ENCODE measurements around the gene ASB6. TPM values are rescaled to one million over a fixed set of nuclear protein-coding genes. Genes with fewer than 3 reads are reported as not detected.

The ASB6 gene
- polyA plus RNA-seq, 3 donors, result 8.6 to 16.4 (median 8.9) TPM

DNA sequence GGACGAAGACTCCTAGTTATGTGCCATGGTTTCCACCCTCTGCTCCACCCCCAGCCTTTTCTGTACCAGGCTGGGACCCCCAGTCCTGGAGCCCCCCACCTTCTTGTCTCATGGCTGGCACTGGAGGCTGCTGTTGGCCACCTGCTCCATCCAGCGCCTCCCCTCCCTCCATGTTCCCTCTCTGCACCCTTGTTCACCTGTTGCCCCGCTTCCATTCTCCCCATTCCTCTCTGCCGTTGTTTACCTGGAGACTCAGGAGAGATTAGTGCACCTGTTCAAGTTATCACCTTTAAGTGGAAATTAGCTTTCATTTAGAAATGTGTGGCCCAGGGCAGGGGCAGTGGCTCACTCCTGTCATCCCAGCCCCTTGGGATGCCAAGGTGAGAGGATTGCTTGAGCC, 8.7 kb downstream of the ASB6 start:
- WGBS, 3 donors, result 90 to 97% (median 93%) methylated on average over 4 of the region's 4 CpGs
- H3K27ac ChIP-seq (ENCODE audit: low read depth, low read length), result no peak overlapping the region

DNA sequence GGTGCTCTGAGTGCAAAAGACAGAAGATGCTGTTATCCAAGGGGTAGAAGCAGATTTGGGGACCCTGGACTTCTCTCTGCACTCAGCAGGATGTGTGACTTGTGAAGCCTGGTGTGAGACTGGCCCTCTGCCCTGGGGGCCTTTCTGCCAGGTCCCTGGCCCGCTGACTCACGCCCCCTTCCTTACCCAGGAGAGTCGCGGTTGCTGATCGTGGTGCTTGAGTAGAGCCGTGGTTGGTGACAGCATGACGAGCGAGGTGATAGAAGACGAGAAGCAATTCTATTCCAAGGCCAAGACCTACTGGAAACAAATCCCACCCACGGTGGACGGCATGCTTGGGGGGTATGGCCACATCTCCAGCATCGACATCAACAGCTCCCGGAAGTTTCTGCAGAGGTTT, 9.5 kb downstream of the ASB6 start:
- WGBS, 3 donors, result 71 to 81% (median 81%) methylated on average over 13 of the region's 13 CpGs
- H3K27ac ChIP-seq (ENCODE audit: low read depth, low read length), result no peak overlapping the region

DNA sequence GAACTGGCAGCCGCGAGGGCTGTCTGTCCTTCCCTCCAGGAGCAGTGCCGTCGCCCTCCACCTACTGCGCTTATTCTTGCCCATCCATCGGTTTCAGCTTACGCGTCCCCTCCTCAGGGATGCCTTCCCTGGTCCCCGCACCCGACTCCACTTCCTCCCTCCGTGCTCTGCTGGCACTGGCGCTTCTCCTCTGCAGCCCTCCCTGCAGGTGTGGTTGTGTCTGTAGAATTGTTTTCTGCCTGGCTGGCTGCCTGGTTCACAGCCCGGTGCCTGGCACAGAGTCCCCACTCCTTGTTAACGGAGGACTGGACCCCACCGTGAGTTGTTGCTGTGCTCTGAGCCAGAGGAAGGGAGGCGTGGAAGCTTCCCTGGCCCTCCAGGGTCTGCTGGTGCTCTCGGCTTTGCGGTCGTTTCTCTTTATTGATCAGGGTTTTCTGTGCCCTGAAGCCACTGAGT, 10.2 kb downstream of the ASB6 start:
- WGBS, 3 donors, result 69 to 75% (median 75%) methylated on average over 19 of the region's 19 CpGs
- no peak overlapping the region for H3K27ac ChIP-seq (ENCODE audit: low read depth, low read length)

DNA sequence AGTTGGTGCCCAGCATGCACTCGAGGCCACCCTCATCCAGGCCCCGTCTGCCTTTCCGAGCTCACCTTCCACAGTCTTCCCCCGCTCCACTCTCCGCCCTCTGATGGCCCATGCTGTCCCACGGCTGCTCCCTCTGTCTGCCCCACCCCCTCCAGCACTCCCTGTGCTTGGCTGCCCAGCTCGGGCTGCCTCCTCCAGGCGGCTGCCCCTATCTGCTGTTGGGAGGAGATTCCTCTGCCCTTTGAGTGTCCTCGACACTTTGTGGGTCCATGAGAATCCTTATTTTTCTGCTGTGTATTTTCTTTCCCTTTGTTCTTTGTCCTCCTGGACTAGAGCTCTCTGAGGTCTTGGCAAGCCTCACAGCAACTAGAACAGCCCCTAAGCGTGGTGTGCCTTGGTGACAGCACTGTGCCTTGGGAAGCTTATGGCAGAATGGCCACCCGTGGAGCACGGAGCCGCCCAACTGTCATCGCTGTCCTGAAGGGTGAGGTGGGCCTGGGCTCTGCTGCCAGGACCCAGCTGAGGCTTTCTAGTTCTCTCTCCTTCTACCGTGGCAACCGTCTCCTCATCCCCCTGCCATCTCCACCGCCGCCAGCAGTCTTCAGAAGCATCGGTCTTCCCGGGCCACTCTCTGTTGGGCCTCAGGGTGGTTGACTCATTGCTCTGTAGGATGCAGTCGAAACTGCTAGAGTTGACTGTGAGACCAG, 10.8 kb downstream of the ASB6 start:
- H3K27ac ChIP-seq (ENCODE audit: low read depth, low read length), result no peak overlapping the region
- 66 to 81% (median 77%) methylated on average over 21 of the region's 21 CpGs for WGBS, 3 donors

DNA sequence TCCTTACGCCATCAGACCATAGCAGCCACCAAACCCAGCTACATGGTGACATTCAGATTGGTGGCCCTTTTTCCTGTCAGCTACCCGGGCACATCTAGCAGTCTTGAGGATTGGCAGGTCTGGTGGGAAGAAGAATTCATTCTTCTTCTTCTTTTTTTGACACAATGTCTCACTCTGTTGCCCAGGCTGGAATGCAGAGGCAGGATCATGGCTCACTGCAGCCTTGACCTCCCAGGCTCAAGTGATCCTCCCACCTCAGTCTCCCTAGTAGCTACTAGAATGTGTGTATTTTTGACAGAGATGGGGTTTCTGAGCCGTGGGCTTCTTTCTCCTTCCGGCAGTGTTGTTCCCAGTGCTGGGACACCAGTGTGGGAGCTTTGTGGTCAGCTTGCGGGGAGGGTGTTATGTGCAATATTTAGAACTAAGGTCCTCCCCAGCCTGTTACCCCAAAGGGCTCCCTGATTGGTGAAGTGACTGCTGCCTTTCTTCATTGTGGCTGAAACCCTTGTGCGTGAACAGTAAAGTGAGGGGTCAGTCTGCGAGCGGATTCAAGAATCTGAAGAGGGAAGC, 12.6 kb downstream of the ASB6 start:
- no peak overlapping the region for H3K27ac ChIP-seq (ENCODE audit: low read depth, low read length)
- 69 to 86% (median 77%) methylated on average over 8 of the region's 8 CpGs for WGBS, 3 donors

DNA sequence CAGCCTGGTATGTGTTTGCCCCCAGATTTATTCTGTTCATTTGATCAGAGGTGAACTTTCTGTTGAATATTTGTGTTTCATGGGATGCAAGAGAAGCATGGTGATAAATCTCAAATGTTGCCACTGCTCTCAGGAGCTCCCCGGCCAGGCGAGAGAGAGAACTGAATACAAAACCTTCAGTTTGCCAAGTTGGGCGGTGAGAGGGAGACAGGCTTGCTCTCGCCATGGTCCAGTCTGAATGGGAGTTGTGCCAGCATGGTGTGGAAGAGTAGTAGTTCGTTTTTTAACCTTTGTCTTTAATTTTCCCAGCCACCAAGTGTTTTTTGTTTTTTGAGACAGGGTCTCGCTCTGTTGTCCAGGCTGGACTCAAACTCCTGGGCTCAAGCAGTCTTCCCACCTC, 13.2 kb downstream of the ASB6 start:
- WGBS, 3 donors, result 64 to 79% (median 72%) methylated on average over 6 of the region's 6 CpGs
- no peak overlapping the region for H3K27ac ChIP-seq (ENCODE audit: low read depth, low read length)

DNA sequence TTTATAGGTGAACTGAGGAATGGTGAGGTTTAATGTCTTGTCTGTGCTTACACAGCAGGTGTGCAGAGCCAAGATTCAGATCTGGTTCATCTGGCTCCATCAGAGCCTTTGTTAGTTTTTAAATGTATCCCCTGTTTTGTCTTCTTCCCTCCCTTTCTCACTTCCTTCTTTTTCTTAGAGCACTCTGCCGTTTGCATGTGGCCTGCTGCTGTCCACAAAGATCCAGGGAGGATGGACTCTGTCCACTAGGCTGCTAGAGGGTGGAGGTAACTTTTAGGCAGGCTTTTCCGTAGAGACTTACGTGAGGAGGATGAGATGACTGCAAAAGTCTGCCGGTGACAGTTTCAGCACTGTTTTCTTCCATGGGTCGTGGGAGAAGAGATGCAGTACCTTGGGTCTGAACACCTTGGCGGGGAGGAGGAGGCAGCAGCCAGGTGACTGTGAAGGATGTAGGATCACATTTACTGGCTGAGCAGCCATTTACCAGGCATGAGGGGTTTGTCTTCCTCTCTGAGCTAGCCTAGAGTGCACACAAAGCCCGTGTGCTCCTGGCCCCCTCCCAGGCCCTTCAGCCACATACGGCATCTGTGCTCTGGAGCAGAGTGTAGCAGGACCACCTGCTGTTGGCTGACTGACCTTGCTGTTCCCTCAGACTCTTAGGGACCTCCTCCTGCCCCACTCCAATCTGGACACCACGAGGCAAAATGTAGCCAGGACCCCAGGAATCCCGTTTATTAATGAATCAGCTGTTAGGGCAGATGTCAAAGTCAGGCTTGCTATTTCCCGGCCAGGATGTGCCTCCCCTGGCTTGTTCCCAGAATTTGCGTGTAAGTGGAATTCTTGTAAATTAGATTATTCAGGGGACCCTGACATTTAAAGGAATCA, 14.2 kb downstream of the ASB6 start:
- 39 to 51% (median 44%) methylated on average over 12 of the region's 12 CpGs for WGBS, 3 donors
- no peak overlapping the region for H3K27ac ChIP-seq (ENCODE audit: low read depth, low read length)

DNA sequence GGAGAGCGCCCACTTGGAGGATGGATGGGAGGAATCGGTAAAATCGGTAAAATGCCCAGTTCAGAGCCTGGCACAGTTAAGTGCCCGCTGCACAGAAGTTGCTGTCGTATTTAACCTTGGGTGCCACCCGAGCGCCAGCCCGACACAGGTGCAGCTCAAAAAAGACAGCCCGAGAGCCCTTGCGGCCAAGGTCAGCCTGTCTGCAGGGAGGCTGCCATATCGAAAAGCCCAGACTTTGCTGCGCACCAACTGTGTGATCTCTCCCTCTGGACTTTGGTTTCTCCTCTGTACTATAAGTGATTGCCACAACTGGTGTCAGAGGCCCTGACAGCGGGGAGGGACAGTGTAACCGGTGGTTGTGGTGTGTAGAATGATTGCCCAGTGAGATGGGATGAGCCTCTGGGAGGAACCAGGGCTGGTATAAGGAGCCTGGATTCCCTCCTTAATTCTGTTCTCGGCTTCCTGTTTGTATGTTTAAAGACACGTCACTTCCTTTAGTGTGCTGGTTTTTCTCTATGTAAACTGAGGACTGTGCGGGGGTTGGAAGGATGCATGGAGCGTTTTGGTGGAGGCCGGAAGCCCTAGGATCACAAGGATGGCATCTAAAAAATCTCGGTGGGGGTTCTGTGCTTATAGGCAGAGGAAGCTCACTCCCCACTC, 15.2 kb downstream of the ASB6 start:
- WGBS, 3 donors, result 2 to 3% (median 2%) methylated on average over 20 of the region's 20 CpGs
- peak overlapping the region; percentile 29 for H3K27ac ChIP-seq (ENCODE audit: low read depth, low read length)

DNA sequence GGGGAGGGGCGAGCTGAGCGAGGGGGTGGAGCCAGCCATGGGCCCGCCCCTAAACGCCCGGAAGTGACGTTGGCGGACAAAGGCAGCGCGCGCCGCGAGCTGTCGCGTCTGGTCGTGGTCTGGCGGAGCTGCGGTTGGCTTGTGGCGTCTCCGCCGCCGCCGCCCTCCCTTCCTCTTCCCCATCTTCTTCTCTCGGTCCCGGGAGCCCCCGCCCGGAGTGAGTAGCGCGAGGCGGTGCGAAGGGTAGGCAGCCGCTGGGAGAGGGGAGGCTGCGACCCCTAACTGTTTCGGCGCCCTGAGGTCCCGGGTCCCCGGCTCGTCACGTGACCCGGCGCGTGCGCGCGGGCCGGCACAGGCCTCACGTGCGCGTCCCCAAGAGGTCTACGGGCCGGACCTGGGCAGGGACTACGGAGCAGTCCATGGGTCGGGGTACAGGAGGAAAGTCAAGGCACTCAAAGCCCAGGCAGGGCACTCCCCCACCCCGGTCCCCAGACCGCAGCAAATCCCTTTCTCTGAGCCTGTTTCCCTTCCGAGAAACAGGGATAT, 15.8 kb downstream of the ASB6 start, which contains the start of gene NTMT1:
Gene NTMT1 (plus strand): TSS at position 85 of the 546 bp plus-strand sequence. CDS start 6,541 bp downstream, outside the sequence.
- 0 to 1% (median 0%) methylated on average over 52 to 55 of the region's 55 CpGs for WGBS, 3 donors
- H3K27ac ChIP-seq (ENCODE audit: low read depth, low read length), result peak within 1 kb of the TSS; percentile 29

DNA sequence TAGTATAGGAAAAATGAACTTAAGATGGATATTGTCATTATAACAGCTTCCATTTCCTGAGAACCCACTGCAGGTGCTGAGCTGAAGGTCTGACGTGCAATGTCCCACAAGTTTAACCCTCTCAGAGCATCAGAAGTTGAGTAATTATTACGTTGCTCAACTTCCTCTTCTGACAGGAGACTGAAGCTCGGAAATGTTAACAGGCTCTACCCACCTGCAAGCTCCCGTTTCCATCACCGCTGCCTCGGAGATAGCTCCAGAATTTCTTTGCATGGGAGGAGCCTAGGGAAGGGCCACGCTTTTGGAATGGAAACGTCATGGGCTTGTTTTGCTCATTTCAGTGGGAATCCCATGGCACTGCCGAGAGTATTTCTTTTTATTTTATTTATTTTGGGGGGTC, 17.0 kb downstream of the ASB6 start:
- WGBS, 3 donors, result 20 to 28% (median 25%) methylated on average over 9 of the region's 9 CpGs
- H3K27ac ChIP-seq (ENCODE audit: low read depth, low read length), result no peak overlapping the region

DNA sequence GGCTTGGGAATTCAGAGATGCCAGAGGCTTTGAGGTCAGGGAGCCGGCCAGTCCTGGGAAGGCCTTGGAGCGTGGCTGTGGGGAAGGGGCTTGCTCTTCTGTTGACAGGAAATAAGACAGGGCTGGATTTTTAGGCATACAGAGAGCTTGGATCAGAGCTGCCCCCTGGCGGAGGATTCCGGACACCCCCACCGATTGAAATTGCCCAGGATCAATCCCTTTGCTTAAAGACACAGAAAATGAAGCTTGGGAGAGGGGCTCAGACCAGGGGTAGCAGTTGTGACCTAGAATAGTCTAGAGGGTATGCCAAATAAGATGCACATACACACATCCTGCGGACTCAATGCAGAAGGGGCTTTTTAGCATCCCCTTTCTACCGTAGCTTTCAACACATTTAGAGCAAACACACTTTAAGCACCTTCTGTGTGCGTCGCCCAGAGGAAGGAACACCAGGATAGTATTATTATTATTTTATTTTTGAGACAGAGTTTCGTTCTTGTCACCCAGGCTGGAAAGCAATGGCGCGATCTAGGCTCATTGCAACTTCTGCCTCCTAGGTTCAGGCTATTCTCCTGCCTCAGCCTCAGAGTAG, 17.7 kb downstream of the ASB6 start:
- 30 to 43% (median 42%) methylated on average over 12 of the region's 12 CpGs for WGBS, 3 donors
- no peak overlapping the region for H3K27ac ChIP-seq (ENCODE audit: low read depth, low read length)

DNA sequence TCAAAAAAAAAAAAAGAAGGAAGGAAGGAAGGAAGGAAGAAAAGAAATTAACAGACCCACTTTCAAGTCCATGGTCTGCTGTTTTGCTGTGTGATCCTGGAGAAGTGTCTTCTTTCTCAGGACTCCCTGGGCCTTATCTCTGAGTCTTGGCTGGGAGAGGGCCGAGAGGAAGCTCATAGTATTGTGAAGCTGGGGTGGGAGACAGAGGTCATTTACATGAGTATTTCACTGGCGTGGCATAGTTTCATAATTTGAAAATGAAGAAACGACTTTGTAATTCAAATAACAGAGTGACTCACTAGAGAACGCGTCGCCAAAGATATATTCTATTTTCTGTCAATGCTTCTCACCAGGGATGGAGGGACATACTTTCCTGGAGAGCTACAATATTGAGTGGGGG, 18.6 kb downstream of the ASB6 start:
- no peak overlapping the region for H3K27ac ChIP-seq (ENCODE audit: low read depth, low read length)
- WGBS, 3 donors, result 28 to 76% (median 41%) methylated on average over 6 of the region's 6 CpGs

DNA sequence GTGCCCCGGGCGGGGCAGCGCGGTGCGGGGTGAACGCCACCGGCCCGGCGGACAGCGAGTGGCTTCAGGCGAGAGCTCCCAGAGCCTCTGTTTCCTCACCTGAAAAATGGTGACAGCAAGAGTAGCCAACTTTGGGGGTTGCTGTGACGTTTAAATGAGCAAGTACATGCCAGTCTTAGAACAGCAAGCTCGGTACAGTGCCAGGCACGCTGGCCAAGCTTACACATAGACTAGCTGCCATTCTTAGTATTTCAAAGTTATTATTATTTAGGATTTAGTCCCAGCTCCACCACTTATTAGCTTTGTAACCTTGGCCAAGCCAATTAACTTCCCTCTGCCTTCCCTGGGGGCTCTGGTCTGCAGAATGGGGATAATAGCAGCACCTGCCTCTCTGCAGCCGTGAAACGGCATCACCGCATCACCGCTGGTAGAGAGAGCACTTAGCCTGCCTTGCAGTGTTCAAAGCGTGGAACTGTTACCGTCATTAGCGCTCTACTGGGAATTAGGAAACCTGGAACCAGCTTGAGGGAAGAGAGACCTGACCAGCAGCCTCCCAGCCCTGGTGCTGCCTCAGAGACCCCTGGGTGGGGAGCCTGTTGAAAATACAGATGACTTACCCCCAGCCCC, 21.2 kb downstream of the ASB6 start, which contains the start of gene C9orf50:
Gene C9orf50 (minus strand): TSS at position 433 of the 627 bp plus-strand sequence. CDS start 527 bp downstream, outside the sequence.
- H3K27ac ChIP-seq (ENCODE audit: low read depth, low read length), result no peak within 1 kb of the TSS
- WGBS, 3 donors, result 29 to 31% (median 29%) methylated on average over 21 of the region's 21 CpGs

DNA sequence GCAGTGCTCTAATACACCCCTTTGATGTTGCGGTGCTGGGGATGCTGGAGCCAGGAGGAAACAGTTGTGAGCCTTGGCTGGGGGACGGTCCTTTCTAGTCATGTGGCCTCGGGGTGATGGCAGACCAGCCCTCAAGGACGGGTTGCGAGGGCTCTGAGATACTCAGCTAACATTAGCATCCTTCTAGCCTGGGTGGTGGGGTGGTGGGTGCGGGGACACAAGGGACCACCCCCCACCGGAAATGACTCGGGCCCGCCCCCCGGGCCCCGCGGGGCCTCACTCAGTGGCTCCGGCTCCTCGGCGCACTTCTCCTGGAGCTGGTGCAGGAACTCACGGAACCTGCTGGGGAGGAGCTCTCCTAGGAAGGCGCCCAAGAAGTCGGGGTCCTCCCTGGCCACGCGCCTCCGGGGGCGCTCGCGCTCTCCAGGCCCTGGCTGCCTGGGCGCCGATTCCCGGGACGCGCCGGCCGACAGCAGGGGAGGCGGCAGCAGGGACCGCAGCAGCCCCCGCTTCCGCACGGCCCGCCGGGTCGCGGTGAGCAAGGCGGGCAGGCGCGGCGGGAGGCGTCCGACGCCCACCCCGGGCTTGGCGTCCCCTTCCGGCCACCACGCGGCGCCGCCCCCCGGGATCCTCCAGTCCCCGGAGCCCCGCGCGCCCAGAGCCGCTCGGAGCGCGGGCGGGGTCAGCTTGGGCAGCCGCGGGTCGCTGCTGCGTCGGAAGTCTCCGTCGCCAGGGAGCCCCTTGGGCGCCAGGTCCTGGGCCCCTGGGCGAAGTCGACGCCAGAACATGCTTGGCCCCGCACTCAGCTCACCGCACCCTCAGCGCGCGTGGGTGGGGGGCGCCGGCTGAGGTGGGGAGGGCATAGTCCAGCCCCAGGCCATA, 21.9 kb downstream of the ASB6 start:
- WGBS, 3 donors, result 1 to 2% (median 2%) methylated on average over 64 to 82 of the region's 82 CpGs
- no peak overlapping the region for H3K27ac ChIP-seq (ENCODE audit: low read depth, low read length)

DNA sequence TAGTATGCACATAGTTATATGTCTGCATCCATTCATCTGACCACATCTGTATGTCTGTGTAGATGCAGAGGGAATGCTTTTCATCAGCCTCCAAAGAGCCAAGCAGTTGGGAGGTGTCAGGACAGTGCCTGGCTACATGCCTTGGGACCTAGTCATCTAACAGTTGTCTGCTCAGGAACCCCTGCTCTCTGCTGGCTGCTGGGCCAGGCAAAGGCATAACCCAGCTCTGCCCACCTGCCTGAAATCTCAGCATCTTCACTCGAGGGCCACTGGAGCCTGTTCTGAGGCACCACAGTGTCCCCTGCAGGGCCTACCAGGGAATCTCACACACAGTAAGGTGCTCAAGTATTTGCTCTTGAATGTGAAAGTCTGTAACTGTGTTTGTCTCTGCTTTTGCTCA, 24.8 kb downstream of the ASB6 start:
- H3K27ac ChIP-seq (ENCODE audit: low read depth, low read length), result no peak overlapping the region
- WGBS, 3 donors, result 0 to 11% (median 2%) methylated on average over 1 of the region's 1 CpG

DNA sequence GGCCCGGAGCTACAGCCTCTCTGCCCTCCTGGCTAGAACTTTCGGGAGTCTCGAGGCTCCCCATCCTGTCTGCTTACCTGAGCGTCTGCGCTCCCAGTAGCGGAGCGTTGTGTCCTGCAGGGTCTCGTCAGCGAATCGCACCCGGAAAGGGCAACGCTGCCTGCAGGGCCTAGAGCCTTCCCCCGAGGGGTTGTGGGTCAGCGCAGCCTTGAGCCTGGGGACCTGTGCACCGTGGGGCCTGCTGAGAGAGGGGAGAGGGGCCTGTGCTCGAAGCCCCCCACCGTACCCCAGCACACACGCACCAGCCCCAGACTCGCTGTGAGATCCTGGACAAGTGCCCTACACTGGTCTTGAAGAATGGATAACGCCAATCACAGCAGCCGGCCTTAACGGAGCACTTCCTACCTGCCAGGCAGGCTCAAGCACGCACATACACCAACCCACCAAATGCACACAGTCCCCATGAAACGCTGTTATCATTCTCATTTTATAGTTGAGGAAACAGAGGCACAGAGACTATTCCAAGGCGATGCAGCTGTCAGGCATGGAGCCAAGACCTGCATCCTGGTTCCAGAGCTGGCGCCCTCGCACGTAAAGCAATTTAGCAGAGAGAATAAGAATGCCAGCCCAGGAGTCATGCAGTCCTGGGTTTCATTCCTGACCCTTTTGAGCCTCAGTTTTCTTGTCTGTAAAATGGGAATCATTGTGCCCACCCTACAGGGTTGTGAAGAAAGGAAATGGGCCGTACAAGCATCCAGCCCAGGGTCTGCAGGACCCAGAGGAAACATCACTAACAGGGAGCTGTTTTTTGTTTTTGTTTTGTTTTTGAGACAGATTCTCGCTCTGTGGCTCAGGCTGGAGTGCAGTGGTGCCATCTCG, 26.3 kb downstream of the ASB6 start:
- WGBS, 3 donors, result 78 to 86% (median 83%) methylated on average over 31 of the region's 31 CpGs
- H3K27ac ChIP-seq (ENCODE audit: low read depth, low read length), result no peak overlapping the region

All from adipose tissue (tissue), 3 donors.